Body of pancreas (tissue), 4 donors: Measurements from ENCODE around the gene NECTIN2.

Experiments used
- CTCF ChIP-seq, 7 experiments: fragments of 450-650 bp in 4 of 7; fragments of 200-600 bp in 3 of 7; sonication (generic) in 3 of 7; IDR thresholded peaks; one replicate each; pipeline ENCODE4 v1.5.1; 2016 to 2019; ENCODE audit warnings: antibody characterized with exemption in 7 of 7
- POLR2A ChIP-seq, 3 donors: fragments of 450-650 bp; IDR thresholded peaks; one replicate each; pipeline ENCODE4 v1.6.1; 2016; ENCODE audit warnings: antibody characterized with exemption in 3 of 3, mild to moderate bottlenecking in 2 of 3

GRCh38 chr19:44907613-44908012, 61.5 kb downstream of the NECTIN2 start:
- TF ChIP-seq POLR2A (IDR thresholded peaks at IDR 0.05) (no peak), CTCF (IDR thresholded peaks at IDR 0.05) (no peak)
